GM19099 (cell line): ENCODE data around the gene ADCYAP1R1.

Experiments
- POLR2A ChIP-seq: IDR thresholded peaks from 3 replicates; pipeline ENCODE4 v1.6.1; 2011; ENCODE audit warnings: low read depth; ENCODE audit not compliant: insufficient read length; ENCODE audit errors: extremely low read depth

ADCYAP1R1 gene

GRCh38 chr7:31146538-31146937 is 94.4 kb downstream of the ADCYAP1R1 start:
- TF ChIP-seq POLR2A, result no peak

GRCh38 chr7:31151849-31152248 is 99.7 kb downstream of the ADCYAP1R1 start:
- no peak for TF ChIP-seq POLR2A

- no peak for TF ChIP-seq POLR2A
These were observed 108.8 kb downstream of the ADCYAP1R1 start for GRCh38 chr7:31160941-31161340.
